ENCODE measurements around the gene ANXA11. TPM values are rescaled to one million over a fixed set of nuclear protein-coding genes. Genes with fewer than 3 reads are reported as not detected.

ANXA11 gene
- total and polyA plus RNA-seq, 9 of the 15 experiments (the other 6 are each of a cell fraction or from before 2014, with no cell fraction given) = 43.6 to 212 (median 109) TPM

- FAIRE-seq = no peak
- H2AFZ ChIP-seq (ENCODE audit: low read depth, low read length) = no peak overlapping the region
- H3K27me3 ChIP-seq (ENCODE audit: control insufficient read depth in 2 of 2, insufficient read depth in 2 of 2, low read length in 2 of 2) = peaks cover 8 to 13% of the 10 kb centered on the region in 2 experiments
- ChIA-PET CTCF (ENCODE audit: low intra/inter-chr PET ratio) (no interaction called here), POLR2A (no interaction called here)
- no peak overlapping the region for H3K4me2 ChIP-seq (ENCODE audit: insufficient read depth, low read length)
- H3K36me3 ChIP-seq (ENCODE audit: control insufficient read depth, insufficient read depth, low read length) = no peaks in the 10 kb centered on the region
- no peak for DNase-seq (ENCODE audit: extremely low read depth in 1 of 4, low spot score in 3 of 4)
- no peak overlapping the region for H3K9ac ChIP-seq (ENCODE audit: insufficient read depth in 1 of 2, low read depth in 2 of 2, low read length in 2 of 2)
- H3K9me3 ChIP-seq (replicated peaks; ENCODE audit: control insufficient read depth, insufficient read depth, low read depth, low read length) = no peaks in the 10 kb centered on the region
- H3K4me3 ChIP-seq = no peak overlapping the region
- no peaks in the 10 kb centered on the region for H3K4me1 ChIP-seq (replicated peaks in 1 of 2; ENCODE audit: control insufficient read depth in 2 of 2, insufficient read depth in 2 of 2, low read length in 2 of 2)
- intact Hi-C loops (cut with micrococcal nuclease) (loop anchor here (10.0 kb wide), 2 partner anchors 188 to 588 kb away; no protein-coding TSS in a partner anchor), in situ Hi-C loops (cut with MboI) (loop anchor here (10.0 kb wide), 1 partner anchor 578 kb away; no protein-coding TSS in a partner anchor)
- no peaks in the 10 kb centered on the region for H3K9me1 ChIP-seq (ENCODE audit: control insufficient read depth, insufficient read depth, low read length)
- H3K79me2 ChIP-seq (ENCODE audit: control insufficient read depth, insufficient read depth, low read length) = no peaks in the 10 kb centered on the region
- no peaks in the 10 kb centered on the region for H4K20me1 ChIP-seq (replicated peaks; ENCODE audit: control insufficient read depth, insufficient read depth, low read length)
- TF ChIP-seq SFPQ (IDR thresholded peaks at IDR 0.05; ENCODE audit: low read depth, low read length) = no peak
- TF ChIP-seq ZNF445 (CRISPR knock-in tag; IDR thresholded peaks at IDR 0.05; ENCODE audit: low read depth) = no peak
- H3K27ac ChIP-seq (ENCODE audit: extremely low read depth, low read depth, low read length) = no peak overlapping the region
- no TSS peak for BruUV-seq (replicated peaks)
- no peak for ATAC-seq
- 0% methylated on average over 2 of the region's 2 CpGs for WGBS (ENCODE audit: insufficient coverage, low coverage, missing lambda C conversion rate)
Observed at GRCh38 chr10:80122746-80123145, 82.6 kb downstream of the ANXA11 start.

GRCh38 chr10:80122110-80122710, 83.1 kb downstream of the ANXA11 start:
- FAIRE-seq (no peak), DNase-seq (ENCODE audit: extremely low read depth in 1 of 4, low spot score in 3 of 4) (no peak), ATAC-seq (no peak)
- H3K9ac ChIP-seq (ENCODE audit: insufficient read depth in 1 of 2, low read depth in 2 of 2, low read length in 2 of 2) = no peak overlapping the region
- ChIA-PET POLR2A (no interaction called here), CTCF (ENCODE audit: low intra/inter-chr PET ratio) (no interaction called here)
- peaks cover 8 to 11% of the 10 kb centered on the region in 2 experiments for H3K27me3 ChIP-seq (ENCODE audit: control insufficient read depth in 2 of 2, insufficient read depth in 2 of 2, low read length in 2 of 2)
- no peaks in the 10 kb centered on the region for H3K36me3 ChIP-seq (ENCODE audit: control insufficient read depth, insufficient read depth, low read length)
- H3K9me3 ChIP-seq (replicated peaks; ENCODE audit: control insufficient read depth, insufficient read depth, low read depth, low read length) = no peaks in the 10 kb centered on the region
- no peak overlapping the region for H3K27ac ChIP-seq (ENCODE audit: extremely low read depth, low read depth, low read length)
- no peaks in the 10 kb centered on the region for H3K79me2 ChIP-seq (ENCODE audit: control insufficient read depth, insufficient read depth, low read length)
- no peaks in the 10 kb centered on the region for H3K9me1 ChIP-seq (ENCODE audit: control insufficient read depth, insufficient read depth, low read length)
- intact Hi-C loops (cut with micrococcal nuclease) (loop anchor here (10.0 kb wide), 2 partner anchors 187 to 587 kb away; no protein-coding TSS in a partner anchor), in situ Hi-C loops (cut with MboI) (loop anchor here (10.0 kb wide), 1 partner anchor 577 kb away; no protein-coding TSS in a partner anchor)
- no peaks in the 10 kb centered on the region for H4K20me1 ChIP-seq (replicated peaks; ENCODE audit: control insufficient read depth, insufficient read depth, low read length)
- no peak for TF ChIP-seq ZNF766 (CRISPR knock-in tag; conservative IDR thresholded peaks at IDR 0.05)
- TF ChIP-seq ZKSCAN3 (CRISPR knock-in tag; IDR thresholded peaks at IDR 0.05) = no peak
- no peak for TF ChIP-seq ZNF583 (CRISPR knock-in tag; IDR thresholded peaks at IDR 0.05)
- TF ChIP-seq ZNF347 (CRISPR knock-in tag; IDR thresholded peaks at IDR 0.05; ENCODE audit: low read depth) = no peak
- no peak for TF ChIP-seq GATAD2B (IDR thresholded peaks at IDR 0.05; ENCODE audit: borderline replicate concordance)
- H3K4me2 ChIP-seq (ENCODE audit: insufficient read depth, low read length) = no peak overlapping the region
- H3K4me1 ChIP-seq (replicated peaks in 1 of 2; ENCODE audit: control insufficient read depth in 2 of 2, insufficient read depth in 2 of 2, low read length in 2 of 2) = no peaks in the 10 kb centered on the region
- no peak overlapping the region for H3K4me3 ChIP-seq
- BruUV-seq (replicated peaks) = no TSS peak
- H2AFZ ChIP-seq (ENCODE audit: low read depth, low read length) = no peak overlapping the region

Data from K562 (cell line).